GM19240 (cell line): Measurements from ENCODE around the gene RNASEL.

ENCODE experiments used
- DNase-seq: peaks from one replicate; pipeline ENCODE4 v3.0.0; 2011; ENCODE audit warnings: low spot score; ENCODE audit not compliant: insufficient read length

The RNASEL gene

DNA sequence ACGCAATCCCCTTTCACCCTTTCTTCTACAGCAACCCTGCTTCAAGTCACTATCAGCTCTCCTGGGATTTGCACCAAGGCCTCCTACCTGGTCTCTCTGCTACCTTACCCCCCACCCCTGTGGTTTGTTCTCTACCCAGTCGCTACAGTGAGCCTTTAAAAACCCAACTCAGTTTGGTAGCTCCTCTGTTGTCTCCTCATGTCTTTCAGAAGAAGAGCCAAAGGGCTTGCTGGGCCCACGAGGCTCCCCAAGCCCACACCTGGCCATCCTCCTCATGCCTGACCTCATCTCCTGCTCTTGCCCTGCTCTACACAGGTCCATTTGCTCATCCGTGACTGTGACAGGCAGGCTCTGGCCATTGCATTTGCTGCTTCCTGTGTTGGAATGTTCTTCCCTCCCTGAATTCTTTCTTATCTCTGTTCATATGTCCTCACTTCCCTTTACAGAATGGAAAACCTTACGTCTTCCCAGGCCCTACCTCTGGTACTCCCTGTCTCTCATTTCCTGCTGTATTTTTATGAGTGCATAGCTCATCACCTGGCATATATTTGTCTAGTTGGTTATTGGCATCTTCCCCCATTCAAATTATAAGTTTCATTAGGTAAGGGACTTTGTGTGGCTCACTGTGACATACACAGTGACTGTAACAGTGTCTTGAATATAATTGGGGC, 11.8 kb upstream of the RNASEL start:
- no peak for DNase-seq

DNA sequence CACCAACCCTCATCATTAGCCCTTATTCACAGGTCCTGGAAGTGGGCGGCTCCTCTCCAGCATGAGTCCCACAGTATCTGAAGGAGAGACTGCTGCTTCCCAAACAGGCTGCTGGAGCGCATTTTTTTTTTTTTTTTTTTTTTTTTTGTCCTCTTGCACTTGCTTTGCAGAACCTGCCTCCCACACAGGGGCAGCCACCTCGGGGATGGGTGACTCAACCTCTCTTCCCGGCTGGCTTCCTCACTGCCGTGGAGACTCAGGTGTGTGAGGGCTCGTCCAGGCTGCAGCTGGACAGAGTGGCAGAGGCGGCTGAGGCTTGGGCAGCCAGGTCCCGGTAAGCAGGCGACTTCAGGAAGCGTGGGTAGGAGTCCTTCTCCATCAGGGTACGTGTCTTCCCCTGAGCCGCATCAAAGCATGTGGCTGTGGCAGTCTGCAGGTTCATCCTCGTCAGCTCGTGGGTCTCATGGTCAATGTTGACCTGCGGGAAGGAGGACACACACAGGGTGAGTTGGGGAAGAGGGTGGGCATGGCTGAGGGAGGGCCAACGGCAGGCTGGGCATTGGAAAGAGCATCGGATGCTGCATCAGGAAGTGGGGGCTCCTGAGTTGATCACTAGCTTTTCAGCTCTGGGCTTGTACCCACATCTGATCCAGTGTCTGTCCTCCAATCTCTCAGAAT, 11.1 kb upstream of the RNASEL start:
- no peak for DNase-seq

DNA sequence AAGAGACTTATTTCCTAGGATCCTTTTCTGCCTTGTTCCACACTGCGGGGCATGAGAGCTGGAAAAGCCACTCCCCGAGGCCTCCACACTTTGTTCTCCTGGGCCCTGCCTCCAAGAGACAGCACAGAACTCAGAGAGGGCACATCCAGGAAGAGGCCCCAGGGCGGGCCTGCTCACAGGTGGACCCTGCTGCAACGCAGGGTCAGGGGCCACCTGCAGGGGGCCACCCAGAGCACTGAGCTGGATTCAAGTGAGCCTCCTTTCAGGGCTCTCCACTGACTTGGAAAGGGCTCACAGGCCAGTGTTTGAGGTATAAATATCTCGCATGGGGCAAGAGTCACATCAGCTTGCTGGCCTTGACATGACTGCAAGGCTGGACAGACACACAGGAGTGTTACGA, 10.3 kb upstream of the RNASEL start:
- DNase-seq, result no peak

DNA sequence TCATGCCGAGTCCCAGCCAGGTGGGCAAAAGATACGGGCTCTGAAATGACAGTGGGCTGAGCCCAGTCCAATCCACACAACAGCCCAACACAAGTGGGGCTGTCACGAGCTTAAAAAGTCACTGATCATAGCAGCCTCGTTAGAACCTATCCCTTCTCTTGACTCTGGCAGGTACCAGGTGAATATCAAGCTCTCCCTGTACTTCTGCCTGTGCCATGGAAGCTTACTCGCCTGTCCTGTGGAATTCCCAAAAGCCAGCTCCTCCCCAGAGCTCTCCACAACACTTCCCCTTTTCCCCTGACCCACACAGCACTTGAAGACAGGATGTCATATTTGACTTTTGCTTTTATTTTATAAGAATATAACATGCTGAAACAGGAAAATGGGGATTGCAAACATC, 9.2 kb upstream of the RNASEL start:
- DNase-seq, result no peak

DNA sequence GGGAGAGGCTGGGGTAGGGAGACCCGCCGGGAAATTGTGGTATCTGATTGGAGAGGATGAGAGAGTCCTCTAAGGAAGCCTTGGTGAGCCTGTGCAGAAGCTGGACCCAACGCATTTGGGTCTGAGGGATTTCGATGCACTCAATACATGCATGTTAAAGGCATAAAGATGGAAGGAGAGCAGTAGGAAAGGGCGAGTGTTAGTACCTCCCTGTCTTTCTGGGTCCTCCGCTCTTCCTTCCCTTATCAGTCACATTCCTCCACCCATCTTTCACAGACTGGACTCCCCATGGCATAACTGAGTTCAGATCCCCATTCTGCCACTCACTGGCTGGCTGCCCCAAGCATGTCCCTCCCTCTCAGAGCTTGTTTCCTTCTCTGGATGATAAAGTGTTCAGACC, 7.9 kb upstream of the RNASEL start:
- DNase-seq, result no peak

DNA sequence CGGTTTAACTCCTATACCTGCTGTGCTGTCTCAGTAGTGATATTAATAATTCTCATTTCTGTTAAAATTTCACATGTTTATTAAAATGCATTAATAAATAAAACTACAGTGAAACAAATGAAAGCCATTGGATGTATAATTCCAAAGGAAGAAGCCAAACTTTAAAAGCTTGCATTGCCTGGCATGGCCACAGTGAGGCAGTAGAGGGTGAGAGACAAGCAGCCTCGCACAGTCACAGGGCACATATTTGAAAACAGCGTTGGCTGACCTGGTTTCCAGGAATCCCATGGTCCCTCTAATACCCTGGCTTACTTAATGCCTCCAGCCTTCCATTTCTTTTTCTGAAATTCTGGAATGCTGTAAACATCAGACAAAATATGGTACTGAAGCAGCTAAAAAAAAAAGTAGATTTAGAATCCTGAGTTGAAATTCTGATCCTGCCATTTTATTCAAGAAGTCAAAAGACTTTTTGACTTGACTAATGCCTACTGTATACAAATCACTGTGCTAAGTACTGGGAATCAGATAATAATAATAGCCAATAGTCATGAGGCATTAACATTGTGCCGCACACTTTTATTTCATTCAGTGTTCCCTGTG, 6.7 kb upstream of the RNASEL start:
- DNase-seq, result no peak

DNA sequence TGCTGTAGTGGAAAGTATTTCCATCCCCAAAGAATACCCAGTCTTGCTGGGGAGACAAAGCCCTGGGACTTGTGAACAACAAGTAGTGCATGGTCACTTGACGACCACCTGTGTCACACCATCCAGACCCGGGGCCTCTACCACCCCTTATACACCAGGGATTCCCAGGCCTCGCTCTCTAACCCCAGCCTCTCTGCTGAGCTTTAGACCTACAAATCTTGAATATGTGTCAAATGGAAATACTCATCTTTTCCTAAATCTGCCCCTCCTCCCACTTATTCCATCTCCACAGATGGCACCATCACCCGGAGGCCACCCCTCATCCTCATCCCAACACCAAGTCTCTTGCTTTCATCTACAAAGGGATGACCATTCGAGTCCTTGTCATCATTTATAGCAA, 875 bp upstream of the RNASEL start:
- DNase-seq, result no peak

DNA sequence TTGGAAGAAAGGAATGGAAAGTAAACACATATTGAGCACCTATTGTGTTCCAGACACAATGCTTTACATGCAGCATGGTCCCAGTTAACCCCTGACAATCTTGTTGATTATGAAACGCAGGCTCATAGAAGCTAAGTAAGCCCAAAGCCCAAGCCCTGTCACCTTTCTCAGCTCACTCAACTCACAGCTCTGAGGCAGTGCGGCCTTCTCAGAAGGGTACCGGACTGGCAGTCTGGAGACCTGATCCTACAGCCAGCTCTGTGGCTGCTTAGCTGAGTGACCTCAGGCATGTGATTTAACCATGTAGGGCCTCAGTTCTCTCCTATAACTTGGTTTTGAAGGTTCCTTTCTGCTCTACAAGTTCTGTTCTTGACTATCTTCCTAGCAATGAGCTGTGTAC, 464 bp upstream of the RNASEL start:
- DNase-seq, result no peak

DNA sequence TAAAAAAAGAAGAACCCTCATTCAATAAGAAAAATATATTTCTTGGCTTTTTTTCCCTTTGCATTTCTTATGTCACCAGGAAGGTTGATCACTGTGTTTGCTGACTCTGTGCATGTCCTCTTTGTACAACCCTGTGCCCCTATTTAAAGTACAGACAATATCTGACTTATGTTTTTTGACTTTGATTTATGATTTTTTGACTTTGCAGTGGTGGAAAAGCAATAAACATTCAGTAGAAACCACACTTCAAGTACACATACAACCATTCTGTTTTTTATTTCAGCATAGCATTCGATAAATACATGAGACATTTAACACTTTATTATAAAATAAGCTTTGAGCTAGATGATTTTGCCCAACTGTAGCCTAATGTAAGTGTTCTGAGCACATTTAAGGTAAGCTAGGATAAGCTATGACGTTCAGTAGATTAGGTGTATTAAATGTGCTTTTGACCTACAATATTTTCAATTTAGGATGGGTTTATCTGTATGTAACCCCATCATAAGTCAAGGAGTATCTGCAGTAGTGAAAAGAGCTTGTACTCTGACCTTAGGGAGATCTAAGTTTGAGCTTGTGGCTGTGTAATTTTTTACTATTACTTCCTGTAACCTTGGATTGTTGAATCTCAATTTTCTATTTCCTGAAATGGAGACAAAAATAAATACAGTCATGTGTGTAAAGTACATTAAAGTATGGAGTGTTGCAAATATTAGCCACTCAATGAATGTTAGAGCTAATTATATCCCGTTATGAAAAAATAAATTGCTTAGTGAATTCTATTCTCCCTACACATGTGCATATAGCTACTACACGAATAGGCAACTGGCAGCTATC, 1.2 kb downstream of the RNASEL start:
- no peak for DNase-seq

DNA sequence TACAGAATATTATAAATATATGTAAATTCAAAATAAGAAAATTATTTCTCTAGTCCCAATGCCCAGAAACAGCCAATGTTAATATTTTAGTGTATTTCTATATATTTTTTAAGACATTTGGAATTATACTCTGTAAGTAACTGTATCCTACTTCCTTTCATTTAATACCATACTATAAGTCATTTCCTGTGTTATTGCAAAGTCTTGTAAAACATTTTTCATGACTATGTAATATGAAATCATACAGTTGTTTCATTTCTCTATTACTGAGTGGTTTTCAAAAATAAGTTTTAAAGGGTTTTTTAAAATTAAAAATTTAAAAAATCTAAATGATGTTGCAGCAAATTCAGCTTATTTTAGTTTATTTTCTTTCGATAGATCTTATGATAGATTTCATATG, 2.0 kb downstream of the RNASEL start:
- DNase-seq, result no peak

DNA sequence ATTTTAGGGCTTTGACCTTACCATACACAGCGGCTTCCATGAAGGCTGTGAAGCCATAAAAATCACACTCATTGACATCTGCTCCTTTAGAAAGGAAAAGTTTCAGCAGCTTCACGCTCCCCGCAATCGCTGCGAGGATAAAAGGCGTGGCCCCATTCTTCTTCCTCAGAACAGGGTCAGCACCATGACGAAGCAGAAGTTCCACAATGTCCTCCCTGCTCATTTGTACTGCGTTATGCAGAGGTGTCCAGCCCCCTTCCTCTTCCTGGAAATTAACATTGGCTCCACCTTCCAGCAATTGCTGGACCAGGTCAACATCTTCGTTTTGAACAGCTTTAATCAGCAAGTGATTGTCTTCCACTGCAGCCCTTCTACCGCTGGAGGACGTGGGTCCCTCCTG, 2.7 kb downstream of the RNASEL start:
- DNase-seq, result no peak

DNA sequence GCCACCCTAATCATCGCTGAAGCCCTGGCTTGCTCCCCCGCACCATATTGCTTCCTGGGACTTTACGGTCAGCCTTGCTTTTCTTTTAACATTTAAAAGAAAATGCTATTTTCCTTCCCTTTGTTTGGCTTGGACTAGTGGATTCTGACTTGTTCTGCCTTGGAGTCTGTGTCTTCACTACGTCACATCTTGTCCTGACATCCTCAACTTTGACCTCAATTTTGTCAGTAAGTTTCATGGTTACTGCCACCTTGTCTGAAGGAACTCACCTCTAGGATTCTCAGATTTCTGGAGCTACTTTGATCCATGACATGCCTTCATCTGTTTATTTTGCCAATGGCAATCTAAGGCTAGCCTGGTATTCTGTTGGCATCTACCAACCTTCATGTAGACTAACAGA, 4.3 kb downstream of the RNASEL start:
- DNase-seq, result no peak

DNA sequence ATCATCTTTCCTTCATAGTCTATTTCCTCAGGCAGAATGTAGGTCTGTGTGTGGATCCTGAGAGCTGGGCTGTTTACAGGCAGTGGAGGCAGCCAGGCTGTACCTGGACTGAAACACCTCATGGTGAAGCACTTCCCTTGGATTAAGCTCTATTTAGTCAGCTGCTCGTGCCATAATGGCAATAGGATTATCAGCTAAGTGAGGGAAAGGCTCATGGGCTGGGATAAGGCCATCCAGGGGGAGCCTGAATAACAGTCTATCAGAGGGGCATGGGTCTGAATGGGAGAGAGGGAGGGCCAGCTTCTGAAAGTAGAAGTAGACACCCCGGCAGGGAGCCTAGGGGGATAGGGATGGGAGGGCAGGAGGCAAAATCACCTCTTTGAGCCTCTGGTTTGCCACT, 8.3 kb downstream of the RNASEL start:
- no peak for DNase-seq

DNA sequence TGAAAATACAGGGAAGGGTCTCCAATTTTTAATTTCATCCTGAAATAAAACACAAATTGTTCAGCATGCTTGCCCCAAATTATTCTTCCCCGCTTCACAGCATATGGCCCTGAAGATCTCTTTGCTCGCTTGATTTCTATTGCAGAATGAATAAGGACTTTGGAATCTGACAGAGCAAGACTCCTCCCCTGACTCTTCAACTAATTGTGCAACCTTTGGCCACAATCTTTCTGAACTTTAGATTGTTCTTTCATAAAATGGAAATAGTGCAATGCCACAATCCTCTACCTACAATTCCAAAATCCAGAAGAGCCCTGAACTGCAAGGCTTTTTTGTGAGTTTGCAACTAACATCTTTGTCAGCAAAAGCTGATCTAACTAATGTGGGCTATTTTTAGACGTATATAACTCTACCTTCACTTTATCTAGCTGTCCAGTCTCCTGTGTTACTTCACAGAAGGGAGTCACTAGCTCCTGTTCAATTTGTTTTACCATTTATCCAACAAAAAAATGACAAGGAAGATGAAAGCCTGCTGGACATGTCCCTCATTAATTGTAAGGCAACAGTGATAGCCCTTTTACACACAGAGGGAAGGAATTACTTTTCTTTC, 13.4 kb downstream of the RNASEL start:
- DNase-seq, result no peak

DNA sequence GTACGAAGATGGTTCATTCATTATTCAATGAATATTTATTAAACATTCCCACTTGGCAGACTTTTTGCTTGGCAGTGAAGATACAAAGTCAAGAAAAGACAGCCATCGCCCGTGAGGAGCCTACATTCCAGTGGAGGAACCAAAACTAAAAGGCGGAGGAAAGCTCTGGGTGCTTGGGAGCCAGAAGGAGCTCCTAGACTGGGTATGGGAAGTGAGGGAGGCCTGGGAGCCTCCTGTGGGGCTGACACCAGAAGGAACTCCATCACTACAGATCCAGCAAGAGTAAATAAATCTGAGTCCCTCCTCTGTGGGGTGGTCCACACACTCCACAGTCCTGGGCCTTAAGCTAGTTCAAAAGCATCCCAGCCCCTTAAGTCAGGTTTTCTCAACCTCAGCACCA, 14.9 kb downstream of the RNASEL start:
- DNase-seq, result no peak

DNA sequence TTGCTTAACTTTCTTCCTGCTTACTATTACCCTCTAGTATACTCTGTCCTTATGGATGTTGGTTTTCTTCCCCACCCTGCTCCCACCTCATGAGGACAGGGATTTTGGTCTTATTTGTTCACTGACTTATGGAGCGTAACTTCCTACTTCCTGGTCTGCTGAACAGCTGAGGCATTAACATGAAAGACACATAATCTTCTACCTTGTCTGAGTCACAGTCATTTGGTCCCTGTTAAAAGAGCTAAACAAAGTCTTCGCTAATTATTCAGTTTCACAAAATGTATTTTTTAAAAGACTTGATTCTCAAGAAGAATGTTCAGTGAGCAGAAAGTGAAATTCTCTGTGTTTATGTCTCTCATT, 18.5 kb downstream of the RNASEL start:
- DNase-seq, result no peak

DNA sequence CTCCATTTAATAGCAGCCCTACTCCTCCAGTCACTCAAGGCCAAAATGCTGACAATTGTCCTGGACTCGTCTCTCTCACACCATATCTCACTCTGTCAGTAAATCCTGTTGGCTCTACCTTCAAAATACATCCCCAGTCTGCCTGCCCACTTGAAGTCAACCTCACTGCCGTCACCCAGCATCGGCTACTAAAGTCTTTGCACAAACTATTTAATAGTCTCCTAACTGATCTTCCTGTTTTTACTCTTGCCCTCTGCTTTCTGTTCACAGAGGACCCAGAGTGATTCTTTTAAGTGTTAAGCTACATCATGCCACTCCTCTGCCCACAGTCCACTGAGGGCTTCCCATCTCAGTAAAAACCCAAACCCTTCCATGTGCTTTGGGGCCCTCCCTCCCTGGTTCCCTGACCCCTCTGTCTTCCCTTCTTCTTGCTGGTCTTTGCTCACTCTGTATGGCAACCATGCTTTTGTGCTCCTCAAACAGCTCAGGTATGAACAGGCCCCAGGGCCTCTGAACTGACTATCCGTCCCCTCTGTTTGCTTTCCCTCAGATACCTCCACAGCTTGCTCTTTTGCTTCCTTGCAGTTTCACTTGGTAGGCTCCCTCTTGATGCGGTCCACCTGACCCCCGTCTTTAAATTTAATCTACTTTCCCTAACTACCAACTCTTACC, 19.0 kb downstream of the RNASEL start:
- no peak for DNase-seq

DNA sequence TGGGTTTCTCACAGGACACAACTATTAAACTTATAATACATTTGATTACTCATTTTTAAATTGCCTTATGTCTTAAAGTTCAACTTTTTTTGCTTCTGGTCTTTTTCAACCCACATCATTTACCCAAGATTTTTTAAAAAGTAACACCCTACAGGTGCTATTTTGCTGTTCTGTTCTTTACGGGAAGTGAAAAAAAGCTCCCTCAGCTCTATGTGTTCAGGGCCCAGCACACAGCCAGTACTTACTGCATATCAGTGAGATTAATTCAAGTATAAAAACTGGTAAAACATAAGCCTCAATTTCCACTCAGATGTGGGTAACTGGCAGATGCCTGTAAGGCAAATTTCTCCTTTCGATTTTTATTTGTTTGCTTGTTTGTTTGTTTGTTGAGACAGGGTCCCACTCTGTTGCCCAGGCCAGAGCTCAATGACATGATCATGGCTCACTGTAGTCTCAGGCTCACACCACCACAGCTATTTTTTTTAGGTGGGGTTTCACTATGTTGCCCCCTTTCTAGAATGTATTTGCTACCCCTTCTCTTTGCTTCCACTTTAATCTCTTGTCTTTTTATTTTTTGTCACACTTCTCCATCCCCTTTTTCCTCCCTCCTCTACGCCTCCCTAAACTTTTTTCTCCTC, 20.3 kb downstream of the RNASEL start:
- no peak for DNase-seq

DNA sequence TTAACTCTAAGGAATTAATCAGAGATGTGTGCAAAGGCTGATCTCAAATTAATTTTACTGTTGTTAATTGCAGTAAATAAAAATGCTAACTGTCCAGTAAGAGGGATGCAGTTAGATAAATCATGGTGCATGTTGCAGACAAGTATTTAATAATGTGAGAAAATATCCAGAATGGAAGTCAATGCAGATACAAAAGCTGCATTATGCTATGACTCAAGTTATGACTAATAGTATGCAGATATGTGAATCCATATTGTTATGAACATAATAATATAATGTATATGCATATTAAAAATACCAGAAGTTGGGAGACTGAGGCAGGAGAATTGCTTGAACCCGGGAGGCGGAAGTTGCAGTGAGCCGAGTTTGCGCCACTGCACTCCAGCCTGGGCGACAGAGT, 21.4 kb downstream of the RNASEL start:
- DNase-seq, result no peak

DNA sequence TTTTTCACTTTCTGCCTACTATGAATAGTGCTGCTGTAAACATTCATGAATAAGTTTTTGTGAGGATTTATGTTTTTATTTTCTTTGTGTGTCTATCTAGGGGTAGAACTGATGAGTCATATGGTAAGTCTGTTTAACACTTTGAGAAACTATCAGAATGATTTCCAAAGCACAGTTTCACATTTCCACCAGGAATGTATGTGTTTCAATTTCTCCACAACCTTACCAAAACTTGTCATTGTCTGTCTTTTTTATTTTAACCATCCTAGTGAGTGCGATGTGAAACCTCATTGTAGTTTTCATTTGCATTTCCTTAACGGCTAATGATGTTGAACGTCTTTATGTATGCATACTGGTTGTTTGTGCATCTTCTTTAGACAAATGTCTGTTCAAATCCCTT, 23.5 kb downstream of the RNASEL start:
- DNase-seq, result no peak
